Measurements from ENCODE around the gene RNF123.

Gene RNF123

DNA sequence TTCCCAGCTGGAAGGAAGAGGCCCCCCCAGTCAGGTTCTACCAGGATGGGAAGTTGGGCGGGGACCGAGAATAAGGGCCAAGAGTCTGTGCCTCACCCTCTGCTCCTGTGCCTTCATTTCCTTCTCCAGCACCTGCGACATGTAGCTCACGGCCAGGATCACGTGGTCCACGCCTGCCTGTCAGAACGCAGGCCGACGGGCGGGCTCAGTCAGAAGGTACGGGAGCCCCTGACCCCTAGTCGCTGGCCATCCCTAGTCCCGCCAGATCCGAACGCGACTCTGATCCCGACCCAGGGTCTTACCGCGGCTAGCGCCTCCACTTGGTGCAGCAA is 33.9 kb downstream of the RNF123 start:
- TF ChIP-seq, protein P1, sequence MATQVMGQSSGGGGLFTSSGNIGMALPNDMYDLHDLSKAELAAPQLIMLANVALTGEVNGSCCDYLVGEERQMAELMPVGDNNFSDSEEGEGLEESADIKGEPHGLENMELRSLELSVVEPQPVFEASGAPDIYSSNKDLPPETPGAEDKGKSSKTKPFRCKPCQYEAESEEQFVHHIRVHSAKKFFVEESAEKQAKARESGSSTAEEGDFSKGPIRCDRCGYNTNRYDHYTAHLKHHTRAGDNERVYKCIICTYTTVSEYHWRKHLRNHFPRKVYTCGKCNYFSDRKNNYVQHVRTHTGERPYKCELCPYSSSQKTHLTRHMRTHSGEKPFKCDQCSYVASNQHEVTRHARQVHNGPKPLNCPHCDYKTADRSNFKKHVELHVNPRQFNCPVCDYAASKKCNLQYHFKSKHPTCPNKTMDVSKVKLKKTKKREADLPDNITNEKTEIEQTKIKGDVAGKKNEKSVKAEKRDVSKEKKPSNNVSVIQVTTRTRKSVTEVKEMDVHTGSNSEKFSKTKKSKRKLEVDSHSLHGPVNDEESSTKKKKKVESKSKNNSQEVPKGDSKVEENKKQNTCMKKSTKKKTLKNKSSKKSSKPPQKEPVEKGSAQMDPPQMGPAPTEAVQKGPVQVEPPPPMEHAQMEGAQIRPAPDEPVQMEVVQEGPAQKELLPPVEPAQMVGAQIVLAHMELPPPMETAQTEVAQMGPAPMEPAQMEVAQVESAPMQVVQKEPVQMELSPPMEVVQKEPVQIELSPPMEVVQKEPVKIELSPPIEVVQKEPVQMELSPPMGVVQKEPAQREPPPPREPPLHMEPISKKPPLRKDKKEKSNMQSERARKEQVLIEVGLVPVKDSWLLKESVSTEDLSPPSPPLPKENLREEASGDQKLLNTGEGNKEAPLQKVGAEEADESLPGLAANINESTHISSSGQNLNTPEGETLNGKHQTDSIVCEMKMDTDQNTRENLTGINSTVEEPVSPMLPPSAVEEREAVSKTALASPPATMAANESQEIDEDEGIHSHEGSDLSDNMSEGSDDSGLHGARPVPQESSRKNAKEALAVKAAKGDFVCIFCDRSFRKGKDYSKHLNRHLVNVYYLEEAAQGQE (IDR thresholded peaks at IDR 0.05; ENCODE audit: insufficient read depth in 1 of 2, low read depth in 2 of 2, low read length in 2 of 2) = no peak
- TF ChIP-seq TAF1 (IDR thresholded peaks at IDR 0.05; ENCODE audit: borderline replicate concordance, insufficient read depth, low read length) (no peak), FOXP2 (optimal IDR thresholded peaks at IDR 0.05; ENCODE audit: borderline replicate concordance, extremely low read depth, extremely low read length, insufficient read depth) (no peak), SIN3A (IDR thresholded peaks at IDR 0.05; ENCODE audit: borderline replicate concordance, insufficient read depth, low read length) (no peak), POLR2AphosphoS5 (IDR thresholded peaks at IDR 0.05; ENCODE audit: low read depth, low read length) (no peak)

GRCh38 chr3:49723628-49724551 is 34.5 kb downstream of the RNF123 start, which contains the start of gene GMPPB:
GMPPB (minus strand) TSS chr3:49723951; CDS start chr3:49723726, 225 bp downstream.
- TF ChIP-seq FOXP2 (optimal IDR thresholded peaks at IDR 0.05; ENCODE audit: borderline replicate concordance, extremely low read depth, extremely low read length, insufficient read depth) (no peak), POLR2AphosphoS5 (IDR thresholded peaks at IDR 0.05; ENCODE audit: low read depth, low read length) (peak; percentile 69; the same call in 1 of the 2 replicates), TAF1 (IDR thresholded peaks at IDR 0.05; ENCODE audit: borderline replicate concordance, insufficient read depth, low read length) (no peak), SIN3A (IDR thresholded peaks at IDR 0.05; ENCODE audit: borderline replicate concordance, insufficient read depth, low read length) (no peak; the same call in 1 of the 2 replicates)
- TF ChIP-seq, protein P1 (IDR thresholded peaks at IDR 0.05; ENCODE audit: insufficient read depth in 1 of 2, low read depth in 2 of 2, low read length in 2 of 2) = 0 out of 4 replicates have a peak, but pooled peaks of 1 of the 2 experiments have one; percentile 7

- TF ChIP-seq FOXP2 (optimal IDR thresholded peaks at IDR 0.05; ENCODE audit: borderline replicate concordance, extremely low read depth, extremely low read length, insufficient read depth) (no peak), POLR2AphosphoS5 (IDR thresholded peaks at IDR 0.05; ENCODE audit: low read depth, low read length) (no peak), TAF1 (IDR thresholded peaks at IDR 0.05; ENCODE audit: borderline replicate concordance, insufficient read depth, low read length) (no peak), SIN3A (IDR thresholded peaks at IDR 0.05; ENCODE audit: borderline replicate concordance, insufficient read depth, low read length) (no peak)
- TF ChIP-seq, protein P1 (IDR thresholded peaks at IDR 0.05; ENCODE audit: insufficient read depth in 1 of 2, low read depth in 2 of 2, low read length in 2 of 2) = no peak
Observed at GRCh38 chr3:49724586-49724985, 35.2 kb downstream of the RNF123 start.

DNA sequence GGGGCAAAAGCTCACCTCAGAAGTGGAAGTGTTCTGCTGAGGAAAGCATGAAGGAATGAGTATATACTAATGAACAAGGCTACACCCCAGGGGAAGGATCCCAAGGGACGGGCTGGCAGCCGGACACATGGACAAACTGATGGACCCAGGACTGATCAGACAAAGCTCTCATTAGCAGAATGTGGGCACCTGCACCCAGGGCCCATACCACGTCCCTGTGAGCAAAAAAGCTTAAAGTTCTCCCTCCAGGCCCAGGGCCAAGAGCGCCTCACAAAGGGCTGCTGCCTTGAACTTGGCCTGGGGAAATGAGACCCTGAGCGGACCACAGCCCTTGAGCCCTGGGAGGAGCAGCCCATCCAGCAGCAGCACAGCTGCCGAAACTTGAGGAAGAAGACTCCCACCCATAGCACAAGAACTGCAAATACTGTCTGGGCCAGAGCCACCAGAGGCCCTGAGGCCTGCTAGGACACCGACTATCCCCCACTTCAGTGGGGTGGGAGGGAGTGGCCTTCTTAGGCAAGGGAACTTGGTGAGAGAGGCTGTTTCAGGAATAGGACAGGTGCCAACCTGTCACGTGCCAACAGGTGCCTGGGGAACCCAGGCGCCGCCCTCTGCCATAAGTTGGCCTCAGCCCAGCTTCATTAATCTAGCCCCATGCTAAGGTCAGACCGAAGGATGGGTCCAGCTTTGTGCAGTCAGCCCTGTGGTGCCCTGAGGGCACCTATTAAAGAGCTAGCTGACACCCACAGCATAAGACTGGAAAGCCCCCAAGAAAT is 36.7 kb downstream of the RNF123 start:
- TF ChIP-seq SIN3A (IDR thresholded peaks at IDR 0.05; ENCODE audit: borderline replicate concordance, insufficient read depth, low read length) (no peak), TAF1 (IDR thresholded peaks at IDR 0.05; ENCODE audit: borderline replicate concordance, insufficient read depth, low read length) (no peak), POLR2AphosphoS5 (IDR thresholded peaks at IDR 0.05; ENCODE audit: low read depth, low read length) (no peak)
- TF ChIP-seq, protein P1 (IDR thresholded peaks at IDR 0.05; ENCODE audit: insufficient read depth in 1 of 2, low read depth in 2 of 2, low read length in 2 of 2) = no peak

All from PFSK-1 (cell line).